Tibial nerve (tissue), 4 donors: ENCODE results near the gene THPO.

Source experiments
- CTCF ChIP-seq, 5 experiments: fragments of 200-600 bp in 3 of 5; fragments of 450-650 bp in 2 of 5; sonication (generic) in 3 of 5; IDR thresholded peaks; one replicate each; pipeline ENCODE4 v1.5.1; 2016 to 2019; ENCODE audit warnings: antibody characterized with exemption in 5 of 5, mild to moderate bottlenecking in 3 of 5, moderate library complexity in 2 of 5
- EP300 ChIP-seq, 2 donors: sonication (generic); formaldehyde crosslinking; IDR thresholded peaks; one replicate each; pipeline ENCODE4 v1.6.1; 2017; ENCODE audit warnings: antibody characterized with exemption in 2 of 2, mild to moderate bottlenecking in 1 of 2
- POLR2A ChIP-seq, 2 donors: fragments of 450-650 bp; IDR thresholded peaks; one replicate each; pipeline ENCODE4 v1.6.1; 2017; ENCODE audit warnings: antibody characterized with exemption in 2 of 2, mild to moderate bottlenecking in 2 of 2, moderate library complexity in 2 of 2

- TF ChIP-seq EP300 (IDR thresholded peaks at IDR 0.05) (no peak), CTCF (IDR thresholded peaks at IDR 0.05) (no peak), POLR2A (IDR thresholded peaks at IDR 0.05) (no peak)
These were observed 43.4 kb downstream of the THPO start for GRCh38 chr3:184334470-184335158.
